Iris pigment epithelial cell (primary cell): Measurements from ENCODE around the gene HOXA5.

ENCODE experiments used
- DNase-seq: peaks from one replicate; pipeline ENCODE4 v3.0.0-alpha.2; 2011; ENCODE audit warnings: low read depth

HOXA5 gene

DNA sequence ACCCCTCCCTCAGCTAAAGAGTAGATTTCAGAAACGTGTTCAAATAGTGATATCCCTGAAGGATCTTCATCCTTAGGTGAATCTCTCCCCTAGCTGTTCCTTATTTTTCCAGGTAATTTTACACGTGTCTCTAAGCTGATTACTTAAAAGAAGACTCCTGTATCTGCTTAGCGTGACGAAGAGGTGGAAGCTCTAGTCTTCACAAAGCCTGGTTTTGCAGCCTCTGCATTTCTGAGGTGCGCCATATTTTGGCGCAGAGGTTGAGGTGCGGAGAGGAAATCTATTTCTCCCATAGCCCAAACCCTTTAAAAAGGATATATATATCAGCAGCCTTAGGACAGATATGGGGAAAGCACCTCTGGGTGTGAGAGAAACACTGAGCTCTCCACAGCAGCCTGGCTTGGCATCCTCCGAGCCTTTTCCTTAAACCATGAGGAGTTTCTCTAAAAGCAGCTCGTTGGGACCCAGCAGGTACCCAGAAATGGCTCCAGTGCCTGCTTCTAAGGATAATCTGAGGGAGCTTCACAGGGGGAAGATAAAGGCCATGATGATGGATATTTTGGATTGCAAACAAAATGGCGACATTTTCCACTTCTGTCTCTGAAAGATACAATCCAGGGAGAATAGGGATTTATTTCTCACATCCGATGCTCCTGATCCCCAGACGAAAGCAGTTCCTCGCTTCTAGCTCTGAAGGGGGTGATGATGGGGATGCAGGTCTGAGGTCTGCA lies 38.0 kb downstream of the HOXA5 start:
- no peak for DNase-seq

DNA sequence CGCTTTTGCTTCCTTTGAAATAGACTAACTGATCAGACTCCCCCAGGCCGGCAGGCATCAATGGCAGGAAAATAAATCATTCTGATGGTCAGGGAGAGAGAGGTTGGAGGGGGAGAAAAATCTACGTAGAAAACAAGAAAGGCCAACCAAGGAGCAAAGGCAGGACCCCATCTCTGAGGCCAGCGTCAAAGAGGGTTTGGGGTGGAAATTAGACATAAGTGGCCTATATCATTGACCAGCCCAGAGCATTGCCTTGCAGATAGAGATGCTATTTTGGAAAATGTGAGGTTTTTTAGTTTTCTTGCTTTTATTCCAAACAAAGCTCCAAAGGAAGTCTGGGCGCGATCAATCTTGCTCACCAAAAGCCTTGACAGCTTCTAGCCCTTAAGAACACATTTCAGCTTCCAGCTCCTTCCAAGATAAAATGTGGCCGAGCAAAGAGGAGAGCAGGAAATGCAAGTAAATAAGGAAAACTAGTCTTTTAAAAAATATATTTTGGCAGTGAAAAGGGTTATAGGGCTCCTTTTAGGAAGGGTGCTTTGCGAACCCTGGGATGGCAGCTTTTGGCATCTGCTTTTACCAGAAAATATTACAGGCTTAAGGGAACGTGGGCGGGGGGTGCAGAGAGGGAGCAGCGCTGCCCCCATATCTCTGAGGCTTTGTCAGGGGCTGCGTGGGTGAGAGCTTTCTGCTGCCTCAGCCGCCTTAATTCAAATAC lies 39.0 kb downstream of the HOXA5 start:
- no peak for DNase-seq

DNA sequence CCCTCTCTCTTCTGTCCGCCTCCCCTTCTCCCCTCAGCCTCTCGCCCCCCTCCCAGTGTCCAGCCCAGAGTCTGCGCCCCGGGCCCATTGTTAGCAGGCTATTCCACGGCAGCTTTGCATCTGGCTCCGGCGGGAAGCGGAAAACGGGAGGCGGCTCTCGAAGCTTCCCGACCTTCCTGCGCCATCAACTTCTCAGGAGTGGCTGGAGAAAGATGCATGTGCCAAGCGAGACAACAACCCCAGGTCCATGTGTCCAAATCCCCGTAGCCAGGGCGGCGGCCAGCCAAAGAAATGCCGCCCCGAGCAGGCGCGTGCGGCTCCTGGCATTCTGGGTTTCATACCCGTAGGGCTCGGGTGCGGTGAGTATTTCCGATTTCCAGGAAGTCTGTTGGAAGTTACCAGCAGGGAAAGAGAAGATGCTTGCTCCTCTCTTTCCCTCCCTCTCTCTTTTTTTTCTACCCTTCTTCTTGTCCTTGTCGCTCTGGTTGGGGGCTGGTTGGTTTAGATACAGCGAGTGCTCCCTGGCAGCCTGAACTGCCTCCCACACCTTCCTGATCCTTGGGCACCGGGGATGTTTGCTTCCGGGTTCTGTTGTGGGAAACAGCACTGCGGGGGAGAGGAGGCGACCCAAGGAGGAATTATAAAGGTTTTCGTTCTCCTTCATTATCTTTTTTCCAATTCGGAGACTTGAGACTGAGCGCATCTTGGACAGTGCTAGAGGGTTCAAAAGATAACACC lies 39.8 kb downstream of the HOXA5 start:
- DNase-seq: no peak

DNA sequence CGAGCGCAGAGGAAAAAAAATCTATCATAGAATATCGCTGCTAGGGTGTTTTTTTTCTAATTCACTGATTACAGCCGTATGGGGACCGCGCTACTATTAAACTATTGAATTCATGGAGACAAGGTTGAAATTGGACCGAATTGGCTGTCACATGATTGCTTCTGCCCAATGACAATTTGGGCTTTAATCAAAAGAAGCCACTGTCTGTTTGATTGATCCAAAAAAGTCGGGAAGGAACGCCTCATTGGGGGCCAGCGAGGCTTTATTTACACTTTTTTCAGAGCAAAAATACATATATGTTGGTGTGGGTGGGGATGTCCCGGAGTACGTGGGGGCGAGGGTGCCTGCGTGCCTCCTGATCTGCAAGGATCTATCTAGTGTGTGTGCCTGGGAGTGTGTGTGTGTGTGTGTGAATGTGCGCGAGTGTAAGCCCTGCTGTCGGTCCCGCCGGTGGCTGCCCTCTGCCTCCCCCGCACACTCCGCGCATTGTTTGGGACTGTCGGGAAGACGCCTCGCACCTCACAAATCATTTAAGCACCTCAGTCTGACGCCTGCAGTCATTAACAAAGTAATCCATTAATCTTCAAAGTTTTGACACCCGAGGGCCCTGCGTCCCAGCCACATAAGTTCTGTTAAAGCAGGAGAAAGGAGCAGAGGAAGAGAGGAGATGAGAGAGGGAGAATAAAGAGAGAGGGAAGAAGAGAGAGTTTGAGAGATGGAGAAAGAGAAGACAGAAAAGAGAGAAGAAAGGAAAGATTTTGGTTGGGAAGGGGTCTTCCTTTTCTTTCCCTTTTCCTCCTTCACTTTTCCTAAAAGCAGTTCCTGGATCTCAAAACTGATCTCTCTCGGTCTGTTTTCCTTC lies 40.7 kb downstream of the HOXA5 start, which contains the start of gene HOXA2:
Gene HOXA2 (minus strand): TSS at position 103 of the 862 bp plus-strand sequence. CDS start 183 bp downstream, outside the sequence.
- DNase-seq: no peak

DNA sequence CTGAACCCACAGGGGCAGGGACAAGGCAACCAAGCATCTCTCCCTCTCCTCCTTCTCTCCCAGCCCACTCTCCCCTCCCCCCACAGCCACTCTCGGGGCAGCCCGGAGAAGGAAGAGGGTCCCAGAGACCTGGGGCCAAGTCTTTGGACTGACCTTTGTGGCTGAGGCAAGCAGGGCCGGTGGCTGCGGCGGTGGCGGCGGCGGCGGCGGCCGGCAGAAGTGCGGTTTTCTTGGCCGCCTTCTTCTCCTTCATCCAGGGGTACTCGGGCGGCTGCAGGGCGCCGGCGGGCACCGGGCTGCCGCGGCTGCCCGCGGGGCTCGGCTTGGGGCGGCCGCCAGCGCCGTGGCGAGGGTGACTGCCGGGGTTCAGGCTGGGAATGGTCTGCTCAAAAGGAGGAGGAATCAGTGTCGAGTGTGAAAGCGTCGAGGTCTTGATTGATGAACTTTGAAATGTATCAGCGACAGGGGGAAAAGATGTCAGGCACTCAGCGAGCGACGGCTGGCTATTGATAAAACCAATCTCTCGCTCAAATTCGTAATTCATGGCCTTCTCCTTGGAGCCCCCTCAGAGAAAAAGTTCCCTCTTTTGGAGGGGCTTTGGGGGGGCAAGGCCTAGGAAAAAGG lies 41.4 kb downstream of the HOXA5 start:
- no peak for DNase-seq

DNA sequence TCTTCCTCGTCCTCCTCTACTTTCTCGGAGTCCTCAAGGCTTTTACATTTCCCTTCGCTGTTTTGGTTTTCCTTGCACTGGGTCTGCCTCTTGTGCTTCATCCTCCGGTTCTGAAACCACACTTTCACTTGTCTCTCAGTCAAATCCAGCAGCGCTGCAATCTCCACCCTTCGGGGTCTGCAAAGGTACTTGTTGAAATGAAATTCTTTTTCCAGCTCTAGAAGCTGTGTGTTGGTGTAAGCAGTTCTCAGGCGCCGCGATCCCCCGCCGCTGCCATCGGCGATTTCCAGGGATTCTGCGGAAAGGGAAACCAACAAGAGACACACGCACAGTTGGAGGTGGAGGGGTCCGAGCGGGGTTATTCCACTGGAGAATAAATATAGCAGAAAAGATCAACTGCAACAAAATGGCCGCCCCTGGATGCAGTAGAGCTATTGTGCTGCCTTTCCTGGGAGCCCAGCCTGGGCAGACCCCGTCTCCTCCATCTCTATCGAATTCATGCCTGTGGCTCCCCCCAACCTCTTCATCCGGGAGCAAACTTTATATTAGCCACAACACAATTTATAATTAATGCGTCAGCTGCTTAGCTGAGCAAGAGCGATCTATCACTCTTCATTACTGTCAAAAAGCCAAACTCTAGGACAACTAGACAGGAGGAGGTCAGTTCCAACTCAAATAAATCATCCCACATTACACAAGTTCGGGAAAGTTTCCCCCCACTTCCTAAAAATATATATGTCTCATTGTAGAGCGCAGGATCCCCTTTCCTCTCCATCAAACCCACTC lies 42.1 kb downstream of the HOXA5 start:
- no peak for DNase-seq

DNA sequence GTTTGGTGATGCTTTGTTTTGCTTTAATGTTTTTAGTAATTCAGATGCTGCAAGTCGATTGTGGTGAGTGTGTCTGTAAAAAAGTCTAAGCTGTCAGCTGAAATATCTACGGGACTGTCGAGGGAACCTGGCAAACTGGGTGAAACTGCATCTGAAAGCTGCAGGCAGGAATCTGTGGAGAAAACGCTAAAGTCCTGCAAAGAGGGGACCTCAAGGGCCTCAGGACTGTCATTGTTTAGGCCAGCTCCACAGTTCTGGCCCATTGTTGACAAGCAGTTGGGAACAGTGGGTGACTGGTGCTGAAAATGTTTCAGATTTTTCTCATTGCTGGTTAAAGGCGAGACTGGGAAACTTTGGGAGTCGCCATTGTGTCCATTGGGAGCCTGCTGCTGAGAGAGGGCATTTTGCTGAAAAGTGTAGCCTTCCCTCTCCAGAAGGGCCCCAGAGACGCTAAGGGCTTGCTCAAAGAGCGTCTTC lies 42.7 kb downstream of the HOXA5 start:
- no peak for DNase-seq

DNA sequence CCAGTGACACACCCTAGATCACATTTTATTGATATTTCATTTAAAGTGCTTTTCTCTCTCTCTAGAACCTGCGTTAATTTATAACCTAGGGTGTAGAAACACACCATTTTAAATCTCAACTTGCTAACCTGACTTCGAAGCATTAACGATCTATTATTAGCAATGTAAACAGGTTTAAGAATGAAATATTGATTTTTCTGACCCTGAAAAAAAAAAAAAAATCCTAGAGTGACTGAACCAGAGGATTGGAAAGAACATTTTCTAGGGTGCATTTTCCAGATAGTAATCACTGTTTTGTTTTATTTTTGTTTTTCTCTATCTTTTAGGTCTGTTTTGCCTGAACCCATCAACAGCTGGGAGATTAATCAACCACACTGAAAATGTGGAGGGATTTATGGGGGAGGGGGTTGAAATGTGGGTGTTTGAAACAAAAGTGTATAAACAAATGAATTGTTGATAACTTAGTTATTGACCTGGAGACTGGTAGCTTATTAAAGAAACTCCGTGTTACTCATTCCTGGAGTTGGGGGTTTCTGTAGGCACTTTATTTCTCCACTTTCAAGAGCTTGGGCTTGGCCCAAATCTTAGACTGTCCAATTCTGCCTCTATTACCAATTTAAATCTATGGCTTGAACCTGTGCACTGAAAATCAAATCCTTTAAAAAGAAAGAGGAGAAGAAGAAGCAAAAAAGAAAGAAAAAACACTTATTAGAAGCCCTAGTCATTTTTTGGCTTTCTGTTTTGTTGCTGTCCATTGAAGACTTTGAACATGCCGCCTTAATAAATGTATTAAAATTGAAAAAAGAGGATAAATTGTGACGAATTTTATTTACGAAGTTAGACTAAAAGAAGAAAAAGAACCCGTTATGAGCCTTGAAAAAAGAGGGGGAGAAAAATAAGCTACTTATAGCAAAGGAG lies 43.8 kb downstream of the HOXA5 start:
- no peak for DNase-seq

DNA sequence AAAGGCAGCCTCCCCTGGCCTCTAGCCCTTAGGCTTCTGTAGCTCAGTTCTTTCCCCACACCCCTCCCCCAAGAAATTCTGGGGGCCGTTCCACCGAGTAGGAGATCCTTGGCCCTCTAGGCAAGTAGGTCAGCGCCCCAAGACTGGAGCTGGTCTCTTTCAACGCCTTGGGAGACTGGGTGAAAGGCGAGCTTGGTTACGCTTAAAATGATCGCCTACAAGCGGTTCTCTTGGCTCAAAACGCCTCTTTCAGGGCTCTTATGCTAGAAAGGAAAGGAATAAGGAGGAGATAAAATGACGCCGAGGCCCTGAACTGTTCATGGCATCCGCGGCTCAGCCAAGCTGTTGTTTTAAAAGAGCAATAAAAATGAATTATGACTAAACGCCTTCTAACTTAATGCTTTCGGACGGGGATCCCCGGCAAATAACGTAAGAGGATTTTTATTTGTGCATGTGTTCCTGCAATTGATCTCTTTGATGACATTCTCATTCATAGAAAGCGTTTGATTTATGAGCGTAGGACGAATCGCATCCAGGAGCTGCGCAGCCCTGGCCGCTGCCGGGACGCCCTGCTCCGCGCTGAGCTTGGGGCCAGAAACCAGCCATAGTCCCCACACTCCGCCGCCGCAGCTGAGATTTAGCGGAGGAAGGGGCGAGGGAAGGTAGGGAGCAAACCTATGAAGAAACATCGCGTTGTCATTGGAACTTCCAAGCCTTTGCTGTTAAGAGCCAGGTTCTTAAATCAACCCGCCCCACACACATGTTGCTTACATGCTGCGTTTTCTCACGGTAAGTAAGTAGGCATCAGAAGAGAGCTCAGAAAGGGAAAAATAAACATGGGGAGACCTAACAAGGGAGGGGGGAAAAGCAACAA lies 44.7 kb downstream of the HOXA5 start:
- DNase-seq: no peak

DNA sequence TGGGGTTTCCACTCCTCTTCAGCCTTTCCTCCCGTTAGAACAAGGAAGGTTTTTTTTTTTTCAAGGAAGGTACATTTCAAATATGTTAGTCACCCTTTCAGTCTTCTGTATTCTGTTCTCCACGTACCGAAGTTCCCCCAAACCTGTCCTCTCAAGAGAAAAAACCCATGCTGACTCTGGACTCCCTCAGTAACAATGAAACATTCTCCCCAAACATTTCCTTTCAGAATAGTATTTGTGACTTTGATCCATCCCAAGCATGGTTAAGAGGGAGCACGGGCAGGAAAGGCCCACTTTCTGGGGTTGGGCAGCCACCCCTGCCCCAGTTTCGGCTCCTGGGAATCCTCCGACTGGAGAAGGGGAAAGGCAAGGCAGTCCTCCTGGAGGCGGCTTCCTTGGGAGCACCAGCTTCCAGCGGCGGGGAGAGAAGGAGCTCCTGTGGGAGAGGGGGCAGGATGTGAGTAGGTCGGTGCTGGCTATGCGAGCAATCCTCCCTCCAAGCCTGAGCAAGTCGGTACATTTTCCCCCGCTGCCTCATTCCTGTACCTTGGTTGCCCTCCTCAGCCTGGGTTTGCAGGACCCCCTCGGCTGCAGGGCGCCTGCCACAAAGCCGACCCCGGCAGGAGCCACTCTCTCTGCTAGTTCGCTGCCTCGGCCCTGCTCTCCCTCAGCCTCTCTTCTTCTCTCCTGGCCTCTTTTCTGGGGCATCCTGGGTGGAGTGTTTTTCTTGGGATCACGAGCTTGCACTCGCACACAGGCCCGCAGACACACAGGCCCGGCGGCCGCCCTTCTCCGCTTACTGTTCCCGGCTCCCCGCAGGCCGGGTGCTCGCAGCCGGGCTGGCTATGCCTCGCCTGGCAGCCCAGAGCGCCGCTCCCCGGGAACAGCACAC lies 45.5 kb downstream of the HOXA5 start:
- no peak for DNase-seq

DNA sequence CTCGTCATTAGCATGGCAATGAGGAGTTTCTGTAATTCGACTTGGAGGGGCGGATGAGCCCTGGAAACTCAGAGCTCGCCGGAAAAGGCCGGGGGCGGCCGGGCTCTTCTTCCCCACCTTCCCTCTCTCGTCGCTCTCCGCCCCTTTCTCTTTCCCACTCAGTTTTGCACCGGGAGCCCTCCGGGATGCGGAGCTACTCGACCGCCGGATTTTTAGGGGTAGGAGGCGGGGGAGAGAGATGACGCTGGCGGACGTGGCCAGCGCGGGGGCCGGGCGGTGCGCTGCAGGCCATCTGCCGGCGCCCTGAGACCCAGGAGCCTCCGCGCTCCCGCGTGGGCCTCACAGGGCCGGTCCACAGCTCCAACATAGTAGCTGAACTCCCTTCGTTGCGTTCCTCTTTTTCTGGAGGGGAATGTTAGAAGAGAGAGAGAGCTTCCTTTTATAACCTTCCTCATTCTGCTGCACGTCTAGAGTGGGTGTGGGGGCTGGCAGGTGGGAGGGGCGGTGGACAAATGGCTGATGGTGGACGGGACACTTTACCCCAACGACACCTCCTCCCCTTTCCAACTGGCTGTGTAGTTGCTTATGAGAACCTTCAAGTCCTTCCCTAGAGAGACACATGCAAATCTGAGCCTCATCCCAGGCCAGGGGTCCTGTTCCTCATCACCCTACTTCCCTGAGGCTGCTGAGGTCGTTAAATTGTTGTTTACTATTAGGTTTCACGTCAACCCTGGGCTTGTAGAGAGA lies 46.5 kb downstream of the HOXA5 start:
- DNase-seq: no peak

DNA sequence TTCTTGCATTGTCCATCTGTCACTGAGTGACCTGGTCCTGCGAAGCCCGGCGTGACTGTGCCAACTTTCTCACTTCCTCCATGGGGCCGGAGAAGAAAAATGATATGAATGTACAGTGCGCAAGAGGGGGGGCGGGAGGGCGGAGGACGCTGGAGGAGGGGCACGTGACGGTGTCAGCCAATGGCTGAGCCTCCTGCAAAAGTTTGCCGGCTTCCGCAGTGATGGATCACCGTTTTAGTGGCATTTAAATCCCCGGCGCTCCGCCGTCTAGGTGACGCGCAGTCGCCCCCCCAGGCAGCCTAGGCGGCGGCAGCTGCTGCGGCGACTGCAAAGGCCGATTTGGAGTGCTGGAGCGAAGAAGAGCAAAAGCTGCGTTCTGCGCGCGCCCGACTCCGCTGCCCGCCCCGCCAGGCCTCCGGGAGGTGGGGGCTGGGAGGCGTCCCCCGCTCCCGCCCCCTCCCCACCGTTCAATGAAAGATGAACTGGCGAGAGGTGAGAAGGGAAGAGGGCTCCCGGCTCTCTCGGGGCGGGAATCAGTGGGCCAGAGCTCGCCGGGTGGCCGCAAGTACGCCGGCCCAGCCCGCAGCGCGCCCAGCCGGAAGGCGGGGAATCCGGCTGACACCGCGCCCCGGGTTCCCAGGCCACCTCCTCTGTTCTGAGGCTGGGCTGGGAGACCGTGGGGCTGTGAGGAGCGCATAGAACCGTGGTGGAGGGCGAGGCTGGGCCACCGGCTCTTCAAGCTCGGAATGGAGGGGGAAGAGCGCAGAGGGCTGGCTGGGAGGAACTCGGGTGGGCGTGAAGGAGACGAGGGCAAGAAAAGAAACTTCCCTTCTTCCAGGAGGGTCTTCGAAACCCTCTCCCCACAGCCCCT lies 47.3 kb downstream of the HOXA5 start, which contains the start of gene HOXA1:
Gene HOXA1 (minus strand): TSS at position 104 of the 871 bp plus-strand sequence. CDS start 88 bp downstream, at position 16.
- DNase-seq: peak; percentile 16

DNA sequence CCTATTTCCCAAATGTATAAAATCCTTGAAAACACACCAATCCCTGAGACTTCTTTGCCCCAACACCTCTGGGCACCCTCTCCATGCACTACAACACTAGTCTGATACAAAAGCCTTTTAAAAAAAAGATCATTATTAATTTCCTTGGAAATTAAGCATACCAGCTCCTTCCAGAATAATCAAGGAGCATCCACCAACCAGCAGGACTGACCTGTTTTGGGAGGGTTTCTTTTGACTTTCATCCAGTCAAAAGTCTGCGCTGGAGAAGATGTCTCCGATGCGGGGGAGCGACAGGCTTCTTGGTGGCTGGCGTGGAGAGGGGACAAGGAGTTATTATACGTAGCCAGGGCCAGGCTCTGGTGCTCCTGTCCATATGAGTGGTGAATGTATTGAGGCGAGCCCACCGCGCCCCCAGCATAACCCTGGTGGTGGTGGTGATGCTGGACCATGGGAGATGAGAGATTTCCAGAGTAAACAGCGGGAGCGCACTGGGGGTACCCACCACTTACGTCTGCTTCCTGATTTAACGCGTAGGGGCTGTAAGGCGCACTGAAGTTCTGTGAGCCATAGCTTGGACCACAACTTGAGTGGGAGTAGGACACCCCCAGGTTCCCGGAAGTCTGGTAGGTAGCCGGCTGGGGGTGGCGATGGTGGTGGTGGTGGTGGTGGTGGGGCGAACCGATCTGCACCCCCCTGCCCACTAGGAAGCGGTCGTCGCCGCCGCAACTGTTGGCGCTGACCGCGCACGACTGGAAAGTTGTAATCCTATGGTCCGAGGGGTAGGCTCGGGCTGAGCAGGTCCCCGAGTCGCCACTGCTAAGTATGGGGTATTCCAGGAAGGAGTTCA lies 48.2 kb downstream of the HOXA5 start:
- DNase-seq: no peak

DNA sequence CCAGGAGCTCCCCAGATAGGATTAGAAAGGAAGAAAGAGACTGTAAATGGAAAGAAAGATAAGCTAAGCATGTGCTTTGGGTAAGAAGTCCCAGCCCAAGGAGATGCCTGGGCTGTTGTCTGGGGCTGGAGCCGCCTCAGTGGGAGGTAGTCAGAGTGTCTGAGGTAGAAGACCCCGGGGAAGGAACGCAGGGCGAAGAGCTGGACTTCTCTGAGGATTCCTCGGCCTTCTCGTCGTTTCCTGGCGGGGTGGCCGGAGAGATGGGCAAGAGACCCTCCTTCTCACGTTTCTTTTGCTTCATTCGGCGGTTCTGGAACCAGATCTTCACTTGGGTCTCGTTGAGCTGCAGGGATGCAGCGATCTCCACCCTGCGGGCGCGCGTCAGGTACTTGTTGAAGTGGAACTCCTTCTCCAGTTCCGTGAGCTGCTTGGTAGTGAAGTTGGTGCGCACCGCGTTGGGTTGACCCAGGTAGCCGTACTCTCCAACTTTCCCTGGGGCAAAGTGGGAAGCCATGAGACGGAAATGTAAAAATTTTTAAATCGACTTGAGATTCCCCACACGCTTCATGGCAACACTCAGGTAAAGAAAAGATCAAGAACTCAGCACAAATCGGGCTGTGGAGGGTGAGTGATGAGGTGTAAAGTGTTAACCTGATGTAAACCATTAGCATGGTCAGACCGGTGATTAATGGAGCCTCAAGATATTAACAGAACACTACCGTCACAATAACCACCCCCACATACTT lies 49.0 kb downstream of the HOXA5 start:
- DNase-seq: no peak
